Mesenchymal stem cell (in vitro differentiated cells and primary cell): ENCODE results near the gene IQSEC2.

Source experiments
- DNase-seq: peaks from one replicate; pipeline ENCODE4 v3.0.0-alpha.2; 2013
- H2AFZ ChIP-seq: one replicate; pipeline ENCODE4 v1.6.1; 2013; ENCODE audit warnings: low read depth, mild to moderate bottlenecking, control low read depth, inconsistent platforms, low read length, moderate library complexity
- H2AK5ac ChIP-seq: 2 replicates; pipeline ENCODE4 v1.6.1; 2013; ENCODE audit warnings: low read length, moderate library complexity, mild to moderate bottlenecking, inconsistent platforms; ENCODE audit not compliant: severe bottlenecking
- H2BK120ac ChIP-seq: one replicate; pipeline ENCODE4 v1.6.1; 2013; ENCODE audit warnings: low read depth, mild to moderate bottlenecking, inconsistent platforms, low read length, moderate library complexity
- H2BK12ac ChIP-seq, 2 experiments: one replicate each; pipeline ENCODE4 v1.6.1; 2013; ENCODE audit warnings: inconsistent platforms in 2 of 2, low read length in 2 of 2, mild to moderate bottlenecking in 2 of 2, moderate library complexity in 2 of 2, control low read depth in 1 of 2
- H2BK15ac ChIP-seq: one replicate; pipeline ENCODE4 v1.6.1; 2013; ENCODE audit warnings: mild to moderate bottlenecking, low read depth, inconsistent platforms; ENCODE audit not compliant: poor library complexity, severe bottlenecking
- H2BK5ac ChIP-seq: 2 replicates; pipeline ENCODE4 v1.6.1; 2013; ENCODE audit warnings: low read depth, mild to moderate bottlenecking, low read length, control low read depth, inconsistent platforms; ENCODE audit not compliant: poor library complexity, severe bottlenecking
- H3K14ac ChIP-seq, 2 experiments: one replicate each; pipeline ENCODE4 v1.6.1; 2013; ENCODE audit warnings: inconsistent platforms in 2 of 2, low read length in 2 of 2, control low read depth in 1 of 2, mild to moderate bottlenecking in 1 of 2, moderate library complexity in 1 of 2
- H3K18ac ChIP-seq, 2 experiments: one replicate each; pipeline ENCODE4 v1.6.1; 2013; ENCODE audit warnings: inconsistent platforms in 2 of 2, low read length in 2 of 2, control low read depth in 1 of 2, low read depth in 1 of 2, mild to moderate bottlenecking in 1 of 2
- H3K23ac ChIP-seq, 2 experiments: one replicate each; pipeline ENCODE4 v1.6.1; 2013; ENCODE audit warnings: inconsistent platforms in 2 of 2, low read length in 2 of 2, mild to moderate bottlenecking in 2 of 2, moderate library complexity in 2 of 2, control low read depth in 1 of 2
- H3K27ac ChIP-seq: 2 replicates; pipeline ENCODE4 v1.5.1; 2013; ENCODE audit warnings: mild to moderate bottlenecking, moderate library complexity, low read length, control low read depth, inconsistent platforms; ENCODE audit not compliant: poor library complexity, severe bottlenecking
- H3K27me3 ChIP-seq, 2 experiments: 2 replicates each; pipeline versions ENCODE4 v1.6.1 to v1.7.0; 2013; ENCODE audit warnings: low read length in 2 of 2, mild to moderate bottlenecking in 2 of 2, moderate library complexity in 2 of 2, control low read depth in 1 of 2, inconsistent platforms in 1 of 2; ENCODE audit not compliant: control insufficient read depth in 1 of 2, insufficient read depth in 1 of 2
- H3K36me3 ChIP-seq, 2 experiments: 2 replicates each; pipeline versions ENCODE4 v1.6.1 to v1.7.0; 2013; ENCODE audit warnings: low read length in 2 of 2, control low read depth in 1 of 2, inconsistent platforms in 1 of 2, low read depth in 1 of 2, mild to moderate bottlenecking in 1 of 2; ENCODE audit not compliant: insufficient read depth in 2 of 2, control insufficient read depth in 1 of 2
- H3K4ac ChIP-seq, 2 experiments: one replicate each; pipeline ENCODE4 v1.6.1; 2013; ENCODE audit warnings: inconsistent platforms in 2 of 2, low read length in 2 of 2, mild to moderate bottlenecking in 2 of 2, moderate library complexity in 2 of 2, control low read depth in 1 of 2, low read depth in 1 of 2
- H3K4me1 ChIP-seq: 2 replicates; pipeline ENCODE4 v1.6.1; 2013; ENCODE audit warnings: low read depth, low read length, control low read depth; ENCODE audit not compliant: control insufficient read depth, insufficient read depth
- H3K4me2 ChIP-seq: 2 replicates; pipeline ENCODE4 v1.6.1; 2013; ENCODE audit warnings: low read length, mild to moderate bottlenecking, inconsistent platforms; ENCODE audit not compliant: poor library complexity, severe bottlenecking
- H3K4me3 ChIP-seq, 2 experiments: 2 replicates each; pipeline versions ENCODE4 v1.5.1 to v1.7.0; 2013; ENCODE audit warnings: low read length in 2 of 2, mild to moderate bottlenecking in 2 of 2, control low read depth in 1 of 2, low read depth in 1 of 2; ENCODE audit not compliant: insufficient read depth in 1 of 2
- H3K79me1 ChIP-seq: replicated peaks from 2 replicates; pipeline ENCODE4 v1.6.1; 2013; ENCODE audit warnings: mild to moderate bottlenecking, control low read depth, low read length, inconsistent platforms; ENCODE audit not compliant: poor library complexity, severe bottlenecking
- H3K9ac ChIP-seq: 2 replicates; pipeline ENCODE4 v1.7.0; 2013; ENCODE audit warnings: mild to moderate bottlenecking, low read length, moderate library complexity
- H3K9me3 ChIP-seq: 2 replicates; pipeline ENCODE4 v1.7.0; 2013; ENCODE audit warnings: mild to moderate bottlenecking, low read length; ENCODE audit not compliant: control insufficient read depth
- H4K8ac ChIP-seq: one replicate; pipeline ENCODE4 v1.6.1; 2013; ENCODE audit warnings: inconsistent platforms, mild to moderate bottlenecking, low read length, moderate library complexity
- H4K91ac ChIP-seq: one replicate; pipeline ENCODE4 v1.6.1; 2013; ENCODE audit warnings: mild to moderate bottlenecking, low read length, inconsistent platforms
- WGBS: methylation state at CpG from one replicate; pipeline ENCODE4 v1.1.7; 2013; ENCODE audit warnings: mixed read lengths; 5-methylcytosine and 5-hydroxymethylcytosine counted together

IQSEC2 gene

DNA sequence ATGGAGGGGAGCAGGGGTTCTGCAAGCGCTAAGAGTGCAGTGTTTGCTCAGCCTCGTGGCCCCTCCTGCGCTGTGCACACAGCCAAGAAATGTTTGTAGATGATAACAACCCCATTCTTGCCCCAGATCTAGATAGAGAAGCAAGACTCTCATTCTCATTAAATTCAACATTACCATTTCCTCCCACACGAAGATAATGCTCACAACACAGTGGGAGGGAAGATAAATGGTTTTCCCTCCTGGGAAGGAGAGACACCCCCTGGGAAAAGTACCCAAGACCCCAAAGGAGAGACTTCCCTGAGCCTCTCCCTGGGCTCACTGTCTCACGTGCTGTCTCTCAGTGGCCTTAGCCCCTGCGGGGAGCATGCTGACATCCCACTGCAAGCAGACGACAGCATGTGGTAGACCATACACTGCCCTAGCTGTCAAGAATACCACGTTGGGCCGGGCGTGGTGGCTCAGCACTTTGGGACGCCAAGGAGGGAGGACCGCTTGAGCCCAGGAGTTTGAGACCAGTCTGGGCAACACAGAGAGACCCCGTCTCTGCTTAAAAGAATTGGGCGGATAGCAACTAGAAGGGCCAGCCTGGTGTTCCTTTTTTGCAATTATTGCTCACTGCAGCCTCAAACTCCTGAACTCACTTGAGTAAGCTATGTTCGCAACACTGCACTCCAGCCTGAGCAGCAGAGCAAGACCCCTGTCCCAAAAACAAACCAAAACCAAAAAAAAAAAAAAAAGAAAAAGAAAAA lies 34.9 kb upstream of the IQSEC2 start:
- 67% methylated on average over 15 of the region's 15 CpGs for WGBS
- Histone ChIP-seq H3K36me3 (no peaks in the 10 kb centered on the region), H3K9ac (no peak overlapping the region), H3K9me3 (no peaks in the 10 kb centered on the region), H3K18ac (no peak overlapping the region), H3K4me1 (peaks cover 19% of the 10 kb centered on the region), H2BK15ac (no peak overlapping the region), H3K4me2 (no peak overlapping the region), H3K27ac (no peak overlapping the region), H3K27me3 (peaks cover 19 to 62% of the 10 kb centered on the region in 2 experiments), H3K14ac (no peak overlapping the region), H2AFZ (no peak overlapping the region), H2AK5ac (no peak overlapping the region), H4K91ac (no peak overlapping the region), H3K4ac (no peak overlapping the region), H3K79me1 (peaks cover 4% of the 10 kb centered on the region), H2BK12ac (no peak overlapping the region), H3K4me3 (no peak overlapping the region), H4K8ac (no peak overlapping the region), H2BK120ac (no peak overlapping the region), H3K23ac (no peak overlapping the region), H2BK5ac (no peak overlapping the region)
- DNase-seq = no peak

DNA sequence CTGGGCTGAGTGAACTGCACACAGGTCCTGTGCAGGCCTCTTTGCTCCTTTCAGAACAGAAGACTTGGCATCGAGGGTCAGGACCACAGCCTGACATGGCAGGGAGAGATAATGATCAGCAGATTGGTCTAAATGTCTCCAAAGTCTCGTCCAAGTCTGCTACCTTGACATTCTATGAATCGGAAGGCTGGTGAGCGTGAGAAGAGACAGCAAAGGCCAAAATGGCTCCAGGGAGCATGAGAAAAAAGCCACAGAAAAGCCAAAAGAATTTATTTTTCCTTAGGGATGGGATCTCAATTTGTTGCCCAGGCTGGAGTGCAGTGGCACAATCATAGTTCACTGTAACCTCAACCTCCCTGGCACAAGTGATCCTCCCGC lies 32.3 kb upstream of the IQSEC2 start:
- no peak overlapping the region for H4K91ac ChIP-seq
- H2AFZ ChIP-seq = no peak overlapping the region
- H3K27ac ChIP-seq = no peak overlapping the region
- H3K27me3 ChIP-seq = peaks cover 4 to 51% of the 10 kb centered on the region in 2 experiments
- H3K79me1 ChIP-seq = peaks cover 3% of the 10 kb centered on the region
- H2AK5ac ChIP-seq = no peak overlapping the region
- H4K8ac ChIP-seq = peak overlapping the region; percentile 60
- H3K4me1 ChIP-seq = peaks cover 12% of the 10 kb centered on the region
- no peak overlapping the region for H2BK12ac ChIP-seq
- H2BK120ac ChIP-seq = no peak overlapping the region
- no peak overlapping the region for H3K14ac ChIP-seq
- no peak overlapping the region for H3K4me3 ChIP-seq
- H3K4ac ChIP-seq = no peak overlapping the region
- H3K36me3 ChIP-seq = no peaks in the 10 kb centered on the region
- no peak overlapping the region for H3K9ac ChIP-seq
- H2BK15ac ChIP-seq = no peak overlapping the region
- H3K4me2 ChIP-seq = no peak overlapping the region
- H3K18ac ChIP-seq = no peak overlapping the region
- no peak overlapping the region for H2BK5ac ChIP-seq
- no peak overlapping the region for H3K23ac ChIP-seq
- no peak for DNase-seq
- WGBS = 81% methylated on average over 4 of the region's 5 CpGs
- H3K9me3 ChIP-seq = no peaks in the 10 kb centered on the region

DNA sequence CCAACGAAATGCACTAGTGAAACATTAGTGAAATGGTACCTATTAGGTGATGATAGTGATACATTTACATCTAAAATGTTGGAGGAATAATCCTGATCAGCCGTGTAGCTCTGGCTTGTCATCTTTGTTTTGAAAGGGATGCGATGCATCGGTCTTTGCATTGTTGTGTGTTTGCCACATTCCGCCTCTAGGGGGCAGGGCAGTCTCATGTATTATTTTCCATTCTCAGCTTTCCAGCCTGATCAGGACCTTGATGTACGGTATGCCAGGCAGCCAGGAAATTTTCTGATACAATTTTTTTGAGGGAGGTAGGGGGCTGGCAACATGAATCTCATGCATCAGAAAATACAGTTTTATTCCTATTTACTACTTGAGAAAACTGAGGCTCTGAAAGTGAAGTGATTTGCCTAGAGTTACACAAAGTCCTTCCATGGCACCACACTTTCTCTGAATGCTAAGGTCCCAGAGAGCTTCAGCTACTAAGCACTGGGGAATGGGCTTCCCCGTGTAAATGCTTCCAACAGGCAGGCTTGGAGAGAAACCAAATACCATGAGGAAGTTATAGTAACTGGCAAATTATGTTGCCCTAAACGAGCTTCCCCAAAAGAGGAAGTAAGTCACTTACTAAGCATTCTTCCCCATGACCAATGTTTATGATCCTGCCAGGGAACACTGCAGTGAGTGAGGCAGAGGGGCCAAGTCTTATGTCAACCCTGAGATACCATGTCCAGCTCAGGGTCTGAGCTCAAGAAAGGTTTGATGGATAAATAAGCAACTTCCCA lies 31.8 kb upstream of the IQSEC2 start:
- peak; percentile 60 for DNase-seq
- peaks cover 2% of the 10 kb centered on the region for H3K79me1 ChIP-seq
- no peak overlapping the region for H2BK12ac ChIP-seq
- no peak overlapping the region for H3K4me3 ChIP-seq
- no peaks in the 10 kb centered on the region for H3K36me3 ChIP-seq
- H3K23ac ChIP-seq = no peak overlapping the region
- no peak overlapping the region for H4K91ac ChIP-seq
- no peak overlapping the region for H2AFZ ChIP-seq
- no peak overlapping the region for H2BK120ac ChIP-seq
- H3K27me3 ChIP-seq = peaks cover 0 to 45% of the 10 kb centered on the region in 2 experiments
- no peak overlapping the region for H3K4ac ChIP-seq
- H3K9ac ChIP-seq = peak overlapping the region; percentile 21
- 0% methylated on average over 2 of the region's 8 CpGs for WGBS
- H2BK5ac ChIP-seq = no peak overlapping the region
- no peak overlapping the region for H2AK5ac ChIP-seq
- peaks cover 11% of the 10 kb centered on the region for H3K4me1 ChIP-seq
- no peak overlapping the region for H3K27ac ChIP-seq
- H3K9me3 ChIP-seq = no peaks in the 10 kb centered on the region
- H4K8ac ChIP-seq = no peak overlapping the region
- H3K18ac ChIP-seq = no peak overlapping the region
- no peak overlapping the region for H3K4me2 ChIP-seq
- no peak overlapping the region for H3K14ac ChIP-seq
- H2BK15ac ChIP-seq = no peak overlapping the region

DNA sequence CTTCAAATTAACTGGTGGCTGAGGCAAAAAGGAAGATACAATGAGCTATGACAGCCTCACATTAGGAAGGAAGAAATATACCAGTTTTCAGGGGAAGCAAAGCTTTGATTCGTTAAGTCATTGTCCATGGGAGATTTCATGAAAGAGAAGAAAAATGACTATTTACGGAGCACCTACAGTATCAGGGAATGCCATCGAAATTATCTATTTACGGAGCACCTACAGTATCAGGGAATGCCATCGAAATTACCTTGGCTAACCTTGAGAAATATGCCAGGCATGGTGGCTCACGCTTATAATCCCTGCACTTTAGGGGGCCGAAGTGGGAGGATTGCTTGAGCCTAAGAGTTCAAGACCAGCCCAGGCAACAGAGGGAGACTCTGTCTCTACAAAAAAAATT lies 28.5 kb upstream of the IQSEC2 start:
- H2AFZ ChIP-seq = no peak overlapping the region
- H3K18ac ChIP-seq = no peak overlapping the region
- H4K8ac ChIP-seq = no peak overlapping the region
- 94% methylated on average over 7 of the region's 7 CpGs for WGBS
- H3K27me3 ChIP-seq = peaks cover 0 to 18% of the 10 kb centered on the region in 2 experiments
- no peak overlapping the region for H3K14ac ChIP-seq
- no peak overlapping the region for H3K4me3 ChIP-seq
- no peak overlapping the region for H4K91ac ChIP-seq
- no peak overlapping the region for H3K9ac ChIP-seq
- no peak overlapping the region for H3K4me2 ChIP-seq
- no peak overlapping the region for H2BK15ac ChIP-seq
- no peak overlapping the region for H3K23ac ChIP-seq
- no peaks in the 10 kb centered on the region for H3K36me3 ChIP-seq
- H3K79me1 ChIP-seq = no peaks in the 10 kb centered on the region
- no peak overlapping the region for H2BK120ac ChIP-seq
- no peak overlapping the region for H2BK5ac ChIP-seq
- no peak overlapping the region for H3K27ac ChIP-seq
- H3K9me3 ChIP-seq = no peaks in the 10 kb centered on the region
- H2BK12ac ChIP-seq = no peak overlapping the region
- H2AK5ac ChIP-seq = no peak overlapping the region
- H3K4me1 ChIP-seq = peaks cover 7% of the 10 kb centered on the region
- H3K4ac ChIP-seq = no peak overlapping the region
- no peak for DNase-seq
